ENCODE results near the gene VAV3.

DNA sequence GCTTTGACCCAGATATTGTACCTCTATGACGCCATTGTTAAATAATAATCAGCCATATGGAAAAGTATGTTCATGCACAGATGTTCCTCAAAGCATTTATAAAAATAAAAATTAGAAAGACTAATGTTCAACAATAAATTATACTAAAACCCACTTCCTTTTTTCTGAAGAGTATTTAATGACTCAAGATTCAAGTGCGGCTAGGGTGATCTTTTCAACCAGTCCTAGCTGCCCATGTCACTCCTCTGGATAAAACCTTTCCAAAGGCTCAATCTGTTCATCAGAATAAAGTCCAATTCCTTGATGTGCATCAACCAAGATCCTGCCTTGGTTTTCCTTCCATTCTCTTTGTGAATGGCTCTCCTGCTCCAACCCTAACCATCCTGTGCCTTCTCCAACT lies 292.0 kb downstream of the VAV3 start:
- TF ChIP-seq CTCF (IDR thresholded peaks at IDR 0.05) = no peak
- no peak for TF ChIP-seq EP300 (IDR thresholded peaks at IDR 0.05)
- TF ChIP-seq POLR2A (IDR thresholded peaks at IDR 0.05) = no peak
